GM08714 (cell line): ENCODE results near the gene HLF.
A peak's percentile ranks its signal among the peaks of the same experiment; 100 is the strongest.

Experiments
- H3K4me3 ChIP-seq: fragments of 200-500 bp; sonication (Bioruptor generic); 2 replicates; pipeline ENCODE4 v1.5.1; 2014; ENCODE audit warnings: mild to moderate bottlenecking, low read length, inconsistent platforms
- ZNF274 ChIP-seq: IDR thresholded peaks from 2 replicates; pipeline ENCODE4 v1.6.1; 2012; ENCODE audit warnings: mild to moderate bottlenecking, low read depth, low read length

Gene HLF

GRCh38 chr17:55265311-55266021 lies 706 bp downstream of the HLF start:
- no peak for TF ChIP-seq ZNF274
- peak overlapping the region; percentile 66 for H3K4me3 ChIP-seq

DNA sequence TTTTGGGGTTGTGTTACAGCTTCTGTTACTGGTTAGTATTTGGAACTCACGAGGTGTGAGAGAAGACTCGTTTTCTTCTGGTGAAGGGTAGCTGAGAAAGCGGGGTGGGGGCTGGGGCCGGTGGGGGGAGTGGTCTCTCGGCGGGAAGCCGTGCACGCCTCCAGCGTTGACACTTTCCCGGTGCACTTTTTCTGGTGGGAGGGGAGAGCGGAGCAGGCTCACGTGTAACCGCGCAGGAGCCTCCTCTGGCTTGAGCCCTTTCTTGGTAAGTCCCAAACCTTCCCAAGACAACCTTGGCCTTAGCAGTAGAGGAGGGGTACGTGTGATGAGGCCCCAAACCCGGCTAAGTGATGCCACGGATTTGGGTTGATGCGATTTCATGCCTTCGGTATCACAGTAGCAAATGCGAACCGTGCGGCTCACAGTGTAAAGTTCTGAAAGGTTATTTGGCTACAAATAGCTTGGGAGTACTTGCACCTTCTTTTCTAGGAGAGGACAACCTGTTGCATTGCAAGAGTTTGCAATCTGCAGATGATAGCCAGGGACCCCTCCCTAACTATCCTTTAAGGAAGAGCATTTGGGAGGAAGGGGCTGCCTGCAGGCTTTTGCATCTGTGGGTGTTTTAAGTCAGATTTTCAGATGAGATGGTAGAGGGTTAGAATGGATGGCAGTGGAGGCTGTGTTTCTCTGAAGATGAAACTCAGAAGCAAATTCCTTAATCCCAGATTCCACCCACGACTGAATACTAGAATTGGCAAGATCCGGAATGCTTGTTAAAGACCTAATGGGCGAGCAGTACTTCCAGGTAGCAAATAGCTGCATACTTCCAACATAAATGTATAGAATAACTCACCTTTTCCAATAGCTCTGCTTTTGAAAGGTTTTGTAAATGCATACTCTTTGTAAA lies 1.5 kb downstream of the HLF start:
- TF ChIP-seq ZNF274 = no peak
- H3K4me3 ChIP-seq = no peak overlapping the region

- TF ChIP-seq ZNF274 = no peak
- H3K4me3 ChIP-seq = no peak overlapping the region
Measured at GRCh38 chr17:55266958-55267688, 2.4 kb downstream of the HLF start.

- no peak overlapping the region for H3K4me3 ChIP-seq
- TF ChIP-seq ZNF274 = no peak
Measured at GRCh38 chr17:55267777-55268648, 3.3 kb downstream of the HLF start.

- TF ChIP-seq ZNF274 = no peak
- no peak overlapping the region for H3K4me3 ChIP-seq
Measured at GRCh38 chr17:55268649-55269480, 4.1 kb downstream of the HLF start.

- H3K4me3 ChIP-seq = no peak overlapping the region
- no peak for TF ChIP-seq ZNF274
Measured at GRCh38 chr17:55269894-55270293, 5.1 kb downstream of the HLF start.

GRCh38 chr17:55271223-55271571 lies 6.4 kb downstream of the HLF start:
- no peak for TF ChIP-seq ZNF274
- H3K4me3 ChIP-seq = no peak overlapping the region

- no peak for TF ChIP-seq ZNF274
- H3K4me3 ChIP-seq = no peak overlapping the region
Measured at GRCh38 chr17:55271958-55272710, 7.4 kb downstream of the HLF start.

DNA sequence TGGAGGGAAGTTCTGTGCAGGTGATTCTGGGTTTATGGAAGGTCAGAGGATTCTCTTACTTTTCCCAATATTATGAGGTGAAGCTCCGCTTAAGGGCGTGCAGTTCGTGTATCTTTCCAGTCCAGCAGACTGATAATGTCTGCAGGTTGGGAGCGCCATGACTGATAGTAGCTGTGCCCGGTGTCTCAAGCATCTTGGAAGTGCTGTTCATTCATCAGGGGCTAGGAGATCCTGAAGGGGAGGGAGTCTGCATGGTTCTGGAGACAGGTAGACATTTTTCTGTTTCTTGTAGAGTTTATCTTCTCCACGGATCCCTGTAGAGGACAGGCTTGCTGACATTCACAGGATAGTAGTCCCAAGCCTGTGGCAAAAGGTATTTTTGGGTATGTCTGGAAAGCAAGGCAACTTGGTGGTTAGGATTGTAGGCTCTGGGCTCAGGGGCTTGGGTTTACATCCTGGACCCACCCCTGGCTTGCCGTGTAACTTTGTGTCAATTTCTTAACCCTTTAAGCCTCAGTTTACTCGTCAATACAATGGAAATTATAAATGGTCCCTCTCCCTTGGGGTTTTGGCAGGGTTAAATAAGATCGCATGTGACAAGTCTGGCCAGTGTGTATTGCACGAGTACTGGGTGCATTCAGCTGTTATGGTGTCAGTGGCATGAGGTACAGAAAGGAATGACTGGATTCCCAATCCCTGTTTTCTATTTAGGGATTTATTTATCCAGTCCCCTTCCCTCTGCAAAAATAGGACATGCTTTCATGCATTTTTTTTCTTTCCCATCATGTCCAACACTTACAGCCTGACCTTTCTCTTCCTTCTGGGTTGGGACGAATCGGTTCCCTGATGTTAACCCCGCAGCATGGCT lies 8.2 kb downstream of the HLF start:
- no peak for TF ChIP-seq ZNF274
- no peak overlapping the region for H3K4me3 ChIP-seq

DNA sequence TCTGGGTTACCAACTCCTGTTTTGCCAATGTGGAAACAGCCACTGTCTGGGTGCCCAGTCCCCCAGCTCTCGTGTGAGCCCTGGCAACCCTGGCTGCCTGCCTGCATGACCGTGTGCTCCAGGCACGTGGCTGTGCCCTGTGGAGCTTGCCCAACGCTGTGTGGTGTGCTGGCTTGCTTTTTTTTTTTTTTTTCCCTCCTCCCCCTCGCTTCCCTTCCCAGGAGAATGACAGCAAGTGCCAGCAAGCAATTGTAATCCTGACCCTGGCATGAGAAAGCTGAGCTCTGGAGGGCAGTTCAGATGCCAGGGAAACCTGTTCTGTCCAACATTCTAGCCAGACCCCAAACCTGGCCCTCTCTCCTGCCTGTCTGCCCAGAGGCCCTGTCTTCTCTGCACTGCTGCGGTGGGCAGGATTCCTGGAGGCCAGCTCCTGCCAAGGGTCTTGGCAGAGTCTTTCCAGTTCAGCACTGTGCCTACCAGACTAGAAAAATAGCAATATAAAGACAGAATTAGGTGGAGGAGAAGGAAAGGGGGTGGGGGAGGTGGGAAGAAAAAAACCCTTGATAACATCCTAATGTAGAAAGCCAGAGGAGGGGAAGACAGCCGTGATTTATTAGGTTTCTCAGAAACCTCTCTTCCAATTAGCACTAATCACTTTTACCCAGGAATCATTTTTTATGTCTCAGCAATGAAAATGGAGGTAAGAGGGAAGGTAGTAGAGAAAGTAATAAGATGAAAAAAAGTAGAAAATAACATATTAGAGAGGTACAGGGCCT lies 9.0 kb downstream of the HLF start:
- H3K4me3 ChIP-seq = no peak overlapping the region
- no peak for TF ChIP-seq ZNF274
